WTC11 (cell line): Measurements from ENCODE around the gene CACNA2D4. TPM values are rescaled to one million over a fixed set of nuclear protein-coding genes. Genes with fewer than 3 reads are reported as not detected.

Experiments used
- ATAC-seq: fragments of 200-7000 bp; cut with Tn5 transposase; 2 replicates; pipeline ENCODE4 v1.10.0; 2021; ENCODE audit warnings: mild to moderate bottlenecking, moderate library complexity
- CTCF ChIA-PET: fragments of 300-600 bp; sonication (Branson Sonifier 250); formaldehyde crosslinking; loops from one replicate; lab custom pipeline; 2021; ENCODE audit warnings: antibody characterized with exemption; lab: Charles Lee
- POLR2A ChIA-PET: fragments of 350-600 bp; sonication (Branson Sonifier 250); formaldehyde crosslinking; loops from one replicate; lab custom pipeline; 2021; ENCODE audit warnings: antibody characterized with exemption; lab: Charles Lee
- DNase-seq: peaks from one replicate; pipeline ENCODE4 v3.0.0; 2021; ENCODE audit warnings: low spot score
- H3K27ac Mint-ChIP-seq: 2 replicates; pipeline ENCODE4 v1.8.0; 2021; ENCODE audit warnings: mixed read lengths
- H3K27me3 Mint-ChIP-seq: 2 replicates; pipeline ENCODE4 v1.8.0; 2021; ENCODE audit warnings: low read depth, mild to moderate bottlenecking, moderate library complexity, mixed read lengths
- H3K36me3 Mint-ChIP-seq: 2 replicates; pipeline ENCODE4 v1.8.0; 2021; ENCODE audit warnings: mixed read lengths
- H3K4me1 Mint-ChIP-seq: 2 replicates; pipeline ENCODE4 v1.8.0; 2022; ENCODE audit warnings: mixed read lengths
- H3K4me3 Mint-ChIP-seq: 2 replicates; pipeline ENCODE4 v1.8.0; 2021; ENCODE audit warnings: mild to moderate bottlenecking, moderate library complexity, mixed read lengths
- H3K9me3 Mint-ChIP-seq: 2 replicates; pipeline ENCODE4 v1.8.0; 2021; ENCODE audit warnings: mixed read lengths
- CREM ChIP-seq: sonication (generic); formaldehyde crosslinking; IDR thresholded peaks from 2 replicates; pipeline ENCODE4 v1.8.1; 2022; ENCODE audit warnings: mild to moderate bottlenecking, missing genetic modification reagents, moderate library complexity
- ESRRA ChIP-seq: sonication (generic); formaldehyde crosslinking; IDR thresholded peaks from 2 replicates; pipeline ENCODE4 v1.8.1; 2022; ENCODE audit warnings: mild to moderate bottlenecking, missing genetic modification reagents, borderline replicate concordance
- GABPB1 ChIP-seq: sonication (generic); formaldehyde crosslinking; IDR thresholded peaks from 2 replicates; pipeline ENCODE4 v1.8.1; 2023; ENCODE audit warnings: mild to moderate bottlenecking, missing genetic modification reagents
- IRF2 ChIP-seq: sonication (generic); formaldehyde crosslinking; IDR thresholded peaks from 2 replicates; pipeline ENCODE4 v1.8.0; 2022; ENCODE audit warnings: low read depth, missing genetic modification reagents, borderline replicate concordance
- NR2C2 ChIP-seq: sonication (generic); formaldehyde crosslinking; IDR thresholded peaks from 2 replicates; pipeline ENCODE4 v1.8.0; 2022; ENCODE audit warnings: mild to moderate bottlenecking, missing genetic modification reagents
- OVOL2 ChIP-seq: fragments of 250-450 bp; sonication (Bioruptor Pico); IDR thresholded peaks from 2 replicates; pipeline ENCODE4 v1.9.0; 2021; ENCODE audit warnings: mild to moderate bottlenecking, borderline replicate concordance
- SMAD4 ChIP-seq: sonication (generic); formaldehyde crosslinking; IDR thresholded peaks from 2 replicates; pipeline ENCODE4 v1.8.0; 2022; ENCODE audit warnings: mild to moderate bottlenecking, missing genetic modification reagents
- ZNF121 ChIP-seq: sonication (generic); formaldehyde crosslinking; IDR thresholded peaks from 2 replicates; pipeline ENCODE4 v1.8.0; 2023; ENCODE audit warnings: missing genetic modification reagents
- ZNF138 ChIP-seq: sonication (generic); formaldehyde crosslinking; conservative IDR thresholded peaks from 2 replicates; pipeline ENCODE4 v1.8.1; 2022; ENCODE audit warnings: mild to moderate bottlenecking, moderate library complexity, missing genetic modification reagents
- ZNF263 ChIP-seq: sonication (generic); formaldehyde crosslinking; IDR thresholded peaks from 2 replicates; pipeline ENCODE4 v1.8.1; 2022; ENCODE audit warnings: low read depth, mild to moderate bottlenecking, moderate library complexity, missing genetic modification reagents
- ZNF423 ChIP-seq: fragments of 250-450 bp; sonication (Bioruptor Pico); IDR thresholded peaks from 2 replicates; pipeline ENCODE4 v2.1.2; 2022; ENCODE audit warnings: mild to moderate bottlenecking, moderate library complexity
- total RNA-seq: library from RNA; stranded (reverse); gene quantifications from 3 replicates; pipeline ENCODE4 v1.2.3, GENCODE V29; 2021
- TF ChIP-seq, protein P1 (sequence below): sonication (generic); formaldehyde crosslinking; IDR thresholded peaks from 2 replicates; pipeline ENCODE4 v1.8.1; 2022; ENCODE audit warnings: missing genetic modification reagents, borderline replicate concordance
- TF ChIP-seq, protein P2 (sequence below): fragments of 250-450 bp; sonication (Bioruptor Pico); IDR thresholded peaks from 2 replicates; pipeline ENCODE4 v2.1.2; 2022; ENCODE audit warnings: mild to moderate bottlenecking, moderate library complexity
- TF ChIP-seq, protein P3 (sequence below): sonication (generic); formaldehyde crosslinking; IDR thresholded peaks from 2 replicates; pipeline ENCODE4 v1.8.0; 2023; ENCODE audit warnings: mild to moderate bottlenecking, missing genetic modification reagents
- TF ChIP-seq, protein P4 (sequence below): sonication (generic); formaldehyde crosslinking; IDR thresholded peaks from 2 replicates; pipeline ENCODE4 v1.8.1; 2022; ENCODE audit warnings: low read depth, missing genetic modification reagents, borderline replicate concordance
- TF ChIP-seq, protein P5 (sequence below): sonication (generic); formaldehyde crosslinking; IDR thresholded peaks from 2 replicates; pipeline ENCODE4 v1.8.0; 2022; ENCODE audit warnings: mild to moderate bottlenecking, missing genetic modification reagents
- TF ChIP-seq, protein P6 (sequence below): sonication (generic); formaldehyde crosslinking; IDR thresholded peaks from 2 replicates; pipeline ENCODE4 v1.8.0; 2023; ENCODE audit warnings: missing genetic modification reagents

CACNA2D4 gene
- total RNA-seq, 1 experiment from 2014 or later = 0.04 TPM

DNA sequence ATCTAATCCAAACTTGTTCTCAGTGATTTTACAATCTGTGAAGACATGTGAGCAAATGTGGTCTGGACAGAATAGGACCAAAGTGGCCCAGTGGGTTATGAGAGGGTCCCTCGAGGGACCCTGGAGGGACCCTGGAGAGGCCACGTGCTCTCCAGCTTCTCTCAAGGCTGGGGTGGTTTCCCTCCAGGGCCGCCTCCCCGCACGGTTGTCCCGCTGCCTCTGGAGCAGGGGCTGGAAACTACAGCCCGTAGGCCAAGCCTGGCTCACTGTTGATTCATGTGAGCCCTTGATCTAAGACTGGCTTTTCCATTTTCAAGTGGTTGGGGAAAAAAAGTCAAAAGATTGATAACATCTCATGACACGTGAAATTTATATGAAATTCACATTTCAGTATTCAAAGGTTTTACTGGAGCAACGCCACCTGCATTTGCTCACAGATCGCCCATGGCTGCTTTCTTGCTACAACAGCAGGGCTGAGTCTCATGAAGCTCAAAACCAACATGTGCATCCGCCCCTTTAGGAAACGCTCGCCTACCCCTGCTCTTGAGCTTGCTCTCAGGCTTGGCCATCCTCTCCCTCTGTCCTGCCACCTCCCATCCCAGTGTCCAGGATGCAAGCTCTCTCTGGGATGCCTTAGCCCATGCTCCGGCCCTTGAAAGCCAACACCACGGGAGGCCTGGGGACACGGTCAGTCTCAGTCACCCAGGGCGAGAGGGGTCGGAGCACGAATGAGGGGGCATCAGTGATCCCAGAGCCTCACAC is 110.2 kb downstream of the CACNA2D4 start:
- POLR2A ChIA-PET = no interaction called here
- Mint-ChIP-seq H3K4me3 (no peak overlapping the region), H3K36me3 (no peaks in the 10 kb centered on the region), H3K27me3 (no peaks in the 10 kb centered on the region), H3K9me3 (0 out of 2 replicates have a peak, but pooled peaks cover 3% of the 10 kb centered on the region), H3K27ac (no peak overlapping the region), H3K4me1 (peaks cover 6% of the 10 kb centered on the region; the same call in 1 of the 2 replicates)
- CTCF ChIA-PET = no interaction called here
- no peak for ATAC-seq
- DNase-seq = no peak
- TF ChIP-seq NR2C2 (no peak), OVOL2 (CRISPR knock-in tag) (no peak), ZNF263 (no peak)

DNA sequence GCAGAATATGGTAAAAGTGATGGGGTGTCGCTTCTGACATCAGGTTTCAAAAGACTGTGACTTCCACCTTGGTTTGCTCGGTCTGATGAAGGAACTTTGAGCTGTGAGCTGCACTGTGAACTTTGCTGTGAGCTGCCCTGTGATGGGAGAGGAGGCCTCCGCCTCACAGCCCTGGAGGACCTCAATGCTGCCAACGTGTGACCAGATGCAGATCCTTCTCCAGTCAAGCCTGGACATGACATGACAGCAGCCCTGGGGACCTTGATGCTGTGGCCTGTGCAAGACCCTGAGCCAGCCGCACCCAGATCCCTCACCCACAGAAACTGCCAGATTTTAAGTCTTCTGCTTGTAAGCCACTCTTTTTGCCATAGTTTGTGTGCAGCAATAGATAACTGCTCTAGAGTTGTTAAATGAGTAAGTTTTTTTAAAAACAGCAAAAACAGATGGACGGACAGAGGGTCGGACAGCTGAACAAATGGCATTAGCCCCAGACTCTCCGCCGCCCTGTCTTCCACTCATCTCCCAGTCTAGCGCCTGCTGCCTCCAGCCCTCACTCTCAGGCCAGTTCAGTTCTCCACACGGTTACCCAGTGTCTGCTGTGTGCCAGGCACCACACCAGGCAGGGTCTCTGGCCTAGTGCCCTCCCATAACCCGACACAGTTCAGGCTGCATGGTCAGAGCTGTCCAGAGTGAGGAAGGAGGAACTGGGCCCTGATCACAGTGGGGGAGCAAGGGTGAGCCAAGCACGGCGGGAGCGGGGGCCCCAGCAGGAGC is 111.2 kb downstream of the CACNA2D4 start:
- no peak for ATAC-seq
- POLR2A ChIA-PET = no interaction called here
- H3K27ac Mint-ChIP-seq = no peak overlapping the region
- 0 out of 2 replicates have a peak, but pooled peaks cover 3% of the 10 kb centered on the region for H3K9me3 Mint-ChIP-seq
- TF ChIP-seq GABPB1 (CRISPR knock-in tag) = no peak
- H3K36me3 Mint-ChIP-seq = no peaks in the 10 kb centered on the region
- no peaks in the 10 kb centered on the region for H3K27me3 Mint-ChIP-seq
- no peak overlapping the region for H3K4me3 Mint-ChIP-seq
- no peak for DNase-seq
- CTCF ChIA-PET = no interaction called here
- H3K4me1 Mint-ChIP-seq = peaks cover 6% of the 10 kb centered on the region; the same call in 1 of the 2 replicates

DNA sequence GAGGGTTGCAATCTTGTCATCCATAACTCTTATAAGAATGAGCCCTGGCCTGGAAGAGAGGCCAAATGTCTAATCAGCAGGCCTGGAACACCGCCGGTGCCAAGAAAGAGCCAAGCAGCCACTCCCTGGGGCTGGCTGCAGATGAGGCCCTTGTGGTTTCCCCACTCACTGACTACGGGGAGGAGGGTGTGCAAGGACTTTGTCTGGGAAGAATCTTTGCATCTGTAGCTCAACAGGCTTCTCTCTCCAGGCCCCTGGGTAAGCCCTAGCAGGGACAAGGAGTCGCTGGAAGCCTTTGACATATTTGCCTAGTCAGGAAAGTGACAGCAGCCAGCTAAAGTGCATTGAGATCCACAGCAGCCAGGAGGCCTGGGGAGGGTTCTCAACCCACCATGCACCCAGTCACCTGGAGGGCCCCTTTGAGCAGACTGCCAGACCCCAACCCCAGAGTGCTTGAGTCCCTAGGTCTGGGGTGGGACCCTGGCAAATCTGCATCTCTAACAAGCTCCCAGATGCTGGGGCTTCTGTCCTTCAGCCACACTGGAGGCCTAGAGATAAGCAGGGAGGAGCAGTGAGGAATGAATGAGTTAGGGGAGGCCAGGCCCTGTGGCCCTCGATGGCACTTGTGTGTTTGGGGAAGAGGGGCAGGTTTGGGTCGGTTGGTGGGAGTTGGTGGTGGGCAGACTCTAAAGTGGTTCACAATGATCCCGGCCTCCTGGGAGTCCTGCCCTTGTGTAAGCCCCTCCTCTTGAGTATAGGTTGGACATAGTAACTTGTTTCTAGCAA is 112.0 kb downstream of the CACNA2D4 start:
- no peak overlapping the region for H3K27ac Mint-ChIP-seq
- DNase-seq = peak; percentile 4
- POLR2A ChIA-PET = no interaction called here

More for the DNA sequence above, 112.0 kb downstream of the CACNA2D4 start:
- ATAC-seq = no peak
- Mint-ChIP-seq H3K27me3 (no peaks in the 10 kb centered on the region), H3K4me1 (peaks cover 6% of the 10 kb centered on the region; the same call in 1 of the 2 replicates), H3K36me3 (no peaks in the 10 kb centered on the region), H3K9me3 (0 out of 2 replicates have a peak, but pooled peaks cover 3% of the 10 kb centered on the region), H3K4me3 (no peak overlapping the region)
- TF ChIP-seq ZNF138 (CRISPR knock-in tag) (no peak), ZNF121 (CRISPR knock-in tag) (no peak), ESRRA (CRISPR knock-in tag) (no peak), CREM (CRISPR knock-in tag) (no peak), NR2C2 (no peak), SMAD4 (CRISPR knock-in tag) (no peak), ZNF423 (CRISPR knock-in tag) (no peak), IRF2 (no peak), GABPB1 (CRISPR knock-in tag) (no peak)
- TF ChIP-seq, protein P1, sequence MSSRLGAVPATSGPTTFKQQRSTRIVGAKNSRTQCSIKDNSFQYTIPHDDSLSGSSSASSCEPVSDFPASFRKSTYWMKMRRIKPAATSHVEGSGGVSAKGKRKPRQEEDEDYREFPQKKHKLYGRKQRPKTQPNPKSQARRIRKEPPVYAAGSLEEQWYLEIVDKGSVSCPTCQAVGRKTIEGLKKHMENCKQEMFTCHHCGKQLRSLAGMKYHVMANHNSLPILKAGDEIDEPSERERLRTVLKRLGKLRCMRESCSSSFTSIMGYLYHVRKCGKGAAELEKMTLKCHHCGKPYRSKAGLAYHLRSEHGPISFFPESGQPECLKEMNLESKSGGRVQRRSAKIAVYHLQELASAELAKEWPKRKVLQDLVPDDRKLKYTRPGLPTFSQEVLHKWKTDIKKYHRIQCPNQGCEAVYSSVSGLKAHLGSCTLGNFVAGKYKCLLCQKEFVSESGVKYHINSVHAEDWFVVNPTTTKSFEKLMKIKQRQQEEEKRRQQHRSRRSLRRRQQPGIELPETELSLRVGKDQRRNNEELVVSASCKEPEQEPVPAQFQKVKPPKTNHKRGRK (CRISPR knock-in tag) = no peak
- TF ChIP-seq, protein P2, sequence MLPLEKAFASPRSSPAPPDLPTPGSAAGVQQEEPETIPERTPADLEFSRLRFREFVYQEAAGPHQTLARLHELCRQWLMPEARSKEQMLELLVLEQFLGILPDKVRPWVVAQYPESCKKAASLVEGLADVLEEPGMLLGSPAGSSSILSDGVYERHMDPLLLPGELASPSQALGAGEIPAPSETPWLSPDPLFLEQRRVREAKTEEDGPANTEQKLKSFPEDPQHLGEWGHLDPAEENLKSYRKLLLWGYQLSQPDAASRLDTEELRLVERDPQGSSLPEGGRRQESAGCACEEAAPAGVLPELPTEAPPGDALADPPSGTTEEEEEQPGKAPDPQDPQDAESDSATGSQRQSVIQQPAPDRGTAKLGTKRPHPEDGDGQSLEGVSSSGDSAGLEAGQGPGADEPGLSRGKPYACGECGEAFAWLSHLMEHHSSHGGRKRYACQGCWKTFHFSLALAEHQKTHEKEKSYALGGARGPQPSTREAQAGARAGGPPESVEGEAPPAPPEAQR = no peak
- TF ChIP-seq, protein P3, sequence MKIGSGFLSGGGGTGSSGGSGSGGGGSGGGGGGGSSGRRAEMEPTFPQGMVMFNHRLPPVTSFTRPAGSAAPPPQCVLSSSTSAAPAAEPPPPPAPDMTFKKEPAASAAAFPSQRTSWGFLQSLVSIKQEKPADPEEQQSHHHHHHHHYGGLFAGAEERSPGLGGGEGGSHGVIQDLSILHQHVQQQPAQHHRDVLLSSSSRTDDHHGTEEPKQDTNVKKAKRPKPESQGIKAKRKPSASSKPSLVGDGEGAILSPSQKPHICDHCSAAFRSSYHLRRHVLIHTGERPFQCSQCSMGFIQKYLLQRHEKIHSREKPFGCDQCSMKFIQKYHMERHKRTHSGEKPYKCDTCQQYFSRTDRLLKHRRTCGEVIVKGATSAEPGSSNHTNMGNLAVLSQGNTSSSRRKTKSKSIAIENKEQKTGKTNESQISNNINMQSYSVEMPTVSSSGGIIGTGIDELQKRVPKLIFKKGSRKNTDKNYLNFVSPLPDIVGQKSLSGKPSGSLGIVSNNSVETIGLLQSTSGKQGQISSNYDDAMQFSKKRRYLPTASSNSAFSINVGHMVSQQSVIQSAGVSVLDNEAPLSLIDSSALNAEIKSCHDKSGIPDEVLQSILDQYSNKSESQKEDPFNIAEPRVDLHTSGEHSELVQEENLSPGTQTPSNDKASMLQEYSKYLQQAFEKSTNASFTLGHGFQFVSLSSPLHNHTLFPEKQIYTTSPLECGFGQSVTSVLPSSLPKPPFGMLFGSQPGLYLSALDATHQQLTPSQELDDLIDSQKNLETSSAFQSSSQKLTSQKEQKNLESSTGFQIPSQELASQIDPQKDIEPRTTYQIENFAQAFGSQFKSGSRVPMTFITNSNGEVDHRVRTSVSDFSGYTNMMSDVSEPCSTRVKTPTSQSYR (CRISPR knock-in tag) = no peak
- TF ChIP-seq, protein P4, sequence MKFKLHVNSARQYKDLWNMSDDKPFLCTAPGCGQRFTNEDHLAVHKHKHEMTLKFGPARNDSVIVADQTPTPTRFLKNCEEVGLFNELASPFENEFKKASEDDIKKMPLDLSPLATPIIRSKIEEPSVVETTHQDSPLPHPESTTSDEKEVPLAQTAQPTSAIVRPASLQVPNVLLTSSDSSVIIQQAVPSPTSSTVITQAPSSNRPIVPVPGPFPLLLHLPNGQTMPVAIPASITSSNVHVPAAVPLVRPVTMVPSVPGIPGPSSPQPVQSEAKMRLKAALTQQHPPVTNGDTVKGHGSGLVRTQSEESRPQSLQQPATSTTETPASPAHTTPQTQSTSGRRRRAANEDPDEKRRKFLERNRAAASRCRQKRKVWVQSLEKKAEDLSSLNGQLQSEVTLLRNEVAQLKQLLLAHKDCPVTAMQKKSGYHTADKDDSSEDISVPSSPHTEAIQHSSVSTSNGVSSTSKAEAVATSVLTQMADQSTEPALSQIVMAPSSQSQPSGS (CRISPR knock-in tag) = no peak
- TF ChIP-seq, protein P5, sequence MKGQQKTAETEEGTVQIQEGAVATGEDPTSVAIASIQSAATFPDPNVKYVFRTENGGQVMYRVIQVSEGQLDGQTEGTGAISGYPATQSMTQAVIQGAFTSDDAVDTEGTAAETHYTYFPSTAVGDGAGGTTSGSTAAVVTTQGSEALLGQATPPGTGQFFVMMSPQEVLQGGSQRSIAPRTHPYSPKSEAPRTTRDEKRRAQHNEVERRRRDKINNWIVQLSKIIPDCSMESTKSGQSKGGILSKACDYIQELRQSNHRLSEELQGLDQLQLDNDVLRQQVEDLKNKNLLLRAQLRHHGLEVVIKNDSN (CRISPR knock-in tag) = no peak
- TF ChIP-seq, protein P6, sequence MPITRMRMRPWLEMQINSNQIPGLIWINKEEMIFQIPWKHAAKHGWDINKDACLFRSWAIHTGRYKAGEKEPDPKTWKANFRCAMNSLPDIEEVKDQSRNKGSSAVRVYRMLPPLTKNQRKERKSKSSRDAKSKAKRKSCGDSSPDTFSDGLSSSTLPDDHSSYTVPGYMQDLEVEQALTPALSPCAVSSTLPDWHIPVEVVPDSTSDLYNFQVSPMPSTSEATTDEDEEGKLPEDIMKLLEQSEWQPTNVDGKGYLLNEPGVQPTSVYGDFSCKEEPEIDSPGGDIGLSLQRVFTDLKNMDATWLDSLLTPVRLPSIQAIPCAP = no peak
- CTCF ChIA-PET = no interaction called here
